Prostate gland (tissue), 2 donors: ENCODE measurements around the gene RNASEH2C. TPM values are rescaled to one million over a fixed set of nuclear protein-coding genes. Genes with fewer than 3 reads are reported as not detected.
"Not testable (repeated sequence)": the region's sequence is repeated elsewhere in the genome, so short reads cannot be mapped to it uniquely, and the experiment has no call there.

Experiments
- DNase-seq: peaks from one replicate; pipeline ENCODE4 v3.0.0-alpha.2; 2019; ENCODE audit warnings: low spot score
- H3K27ac ChIP-seq, 2 donors: fragments of 200-600 bp; sonication (generic); 2 replicates each; pipeline ENCODE4 v1.5.1; 2017 to 2019
- H3K27me3 ChIP-seq: fragments of 200-600 bp; sonication (generic); replicated peaks from 2 replicates; pipeline ENCODE4 v1.5.1; 2019; ENCODE audit not compliant: insufficient read depth
- H3K36me3 ChIP-seq, 2 donors: fragments of 200-600 bp; sonication (generic); 1 replicate in 1 of 2; 2 replicates in 1 of 2; pipeline versions ENCODE4 v1.5.1 to v1.8.1; 2017 to 2019
- H3K4me1 ChIP-seq: fragments of 200-600 bp; sonication (generic); replicated peaks from 2 replicates; pipeline ENCODE4 v1.5.1; 2019
- H3K4me3 ChIP-seq, 2 donors: fragments of 200-600 bp; sonication (generic); 2 replicates each; pipeline ENCODE4 v1.5.1; 2017 to 2019
- H3K9me3 ChIP-seq: fragments of 200-600 bp; sonication (generic); 2 replicates; pipeline ENCODE4 v1.5.1; 2017
- POLR2A ChIP-seq: fragments of 450-650 bp; IDR thresholded peaks from one replicate; pipeline ENCODE4 v1.6.1; 2016; ENCODE audit warnings: antibody characterized with exemption, mild to moderate bottlenecking
- POLR2AphosphoS5 ChIP-seq: sonication (generic); formaldehyde crosslinking; IDR thresholded peaks from one replicate; pipeline ENCODE4 v1.6.1; 2017; ENCODE audit warnings: antibody characterized with exemption
- WGBS: methylation state at CpG from one replicate; pipeline ENCODE4 v1.1.5; 2018; 5-methylcytosine and 5-hydroxymethylcytosine counted together
- intact Hi-C: fragments of 100-400 bp; cut with DNase I; formaldehyde crosslinking; loops from one replicate; pipeline ENCODE4 v1.14.2; 2022
- total RNA-seq, 2 donors: library from RNA; depleted of rRNA; stranded (reverse); fragments of >200 nt; gene quantifications; one replicate each; pipeline ENCODE4 v1.1.0, GENCODE V29; 2016
- TF ChIP-seq, protein P1 (sequence below), 4 experiments: fragments of 200-600 bp in 2 of 4; fragments of 450-650 bp in 2 of 4; sonication (generic) in 2 of 4; IDR thresholded peaks; 1 replicate in 3 of 4; 2 replicates in 1 of 4; pipeline ENCODE4 v1.5.1; 2016 to 2019; ENCODE audit warnings: antibody characterized with exemption in 4 of 4, mild to moderate bottlenecking in 2 of 4, moderate library complexity in 2 of 4

The RNASEH2C gene
- total RNA-seq, 2 donors from 2014 or later: 78.0 to 166 TPM

DNA sequence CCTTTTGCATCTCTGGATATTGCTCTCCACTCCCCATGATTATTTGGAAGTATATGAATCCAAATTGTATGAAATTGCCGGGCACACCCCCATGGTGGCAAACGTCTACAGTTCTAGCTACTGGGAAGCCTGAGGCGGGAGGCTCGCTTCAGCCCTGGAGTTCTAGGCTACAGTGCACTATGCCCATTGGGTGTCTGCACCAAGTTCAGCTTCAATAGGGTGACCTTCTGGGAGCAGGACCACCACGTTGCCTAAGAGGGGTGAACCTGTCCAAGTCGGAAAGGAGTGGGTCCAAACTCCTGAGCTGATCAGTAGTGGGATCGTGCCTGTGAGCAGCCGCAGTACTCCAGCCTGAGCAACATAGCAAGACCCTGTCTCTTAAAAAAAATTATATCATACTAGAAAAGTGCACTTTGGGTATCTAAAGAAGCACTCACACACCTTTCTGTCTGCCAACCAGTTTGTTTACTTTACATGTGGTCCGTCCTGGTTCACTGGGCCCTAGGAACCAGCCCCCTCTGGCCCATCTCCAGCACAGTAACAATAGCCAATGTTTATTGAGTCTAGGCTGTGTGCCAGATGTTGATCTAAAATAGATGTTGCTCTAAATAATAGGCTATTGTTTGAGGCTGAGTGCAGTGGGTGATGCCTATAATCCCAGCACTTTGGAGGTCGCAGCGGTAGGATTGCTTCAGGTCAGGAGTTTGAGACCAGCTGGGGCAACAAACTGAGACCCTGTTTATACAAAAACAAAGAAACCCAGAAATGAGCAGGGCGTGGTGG is 24.9 kb downstream of the RNASEH2C start:
- Histone ChIP-seq H3K27me3 (no peaks in the 10 kb centered on the region), H3K27ac (no peak overlapping the region), H3K4me1 (peaks cover 7% of the 10 kb centered on the region), H3K4me3 (no peak overlapping the region), H3K9me3 (no peaks in the 10 kb centered on the region), H3K36me3 (no peaks in the 10 kb centered on the region)
- DNase-seq: peak; percentile 81
- intact Hi-C loops: no loop called here
- TF ChIP-seq POLR2A (no peak), POLR2AphosphoS5 (peak; percentile 84)
- TF ChIP-seq, protein P1, sequence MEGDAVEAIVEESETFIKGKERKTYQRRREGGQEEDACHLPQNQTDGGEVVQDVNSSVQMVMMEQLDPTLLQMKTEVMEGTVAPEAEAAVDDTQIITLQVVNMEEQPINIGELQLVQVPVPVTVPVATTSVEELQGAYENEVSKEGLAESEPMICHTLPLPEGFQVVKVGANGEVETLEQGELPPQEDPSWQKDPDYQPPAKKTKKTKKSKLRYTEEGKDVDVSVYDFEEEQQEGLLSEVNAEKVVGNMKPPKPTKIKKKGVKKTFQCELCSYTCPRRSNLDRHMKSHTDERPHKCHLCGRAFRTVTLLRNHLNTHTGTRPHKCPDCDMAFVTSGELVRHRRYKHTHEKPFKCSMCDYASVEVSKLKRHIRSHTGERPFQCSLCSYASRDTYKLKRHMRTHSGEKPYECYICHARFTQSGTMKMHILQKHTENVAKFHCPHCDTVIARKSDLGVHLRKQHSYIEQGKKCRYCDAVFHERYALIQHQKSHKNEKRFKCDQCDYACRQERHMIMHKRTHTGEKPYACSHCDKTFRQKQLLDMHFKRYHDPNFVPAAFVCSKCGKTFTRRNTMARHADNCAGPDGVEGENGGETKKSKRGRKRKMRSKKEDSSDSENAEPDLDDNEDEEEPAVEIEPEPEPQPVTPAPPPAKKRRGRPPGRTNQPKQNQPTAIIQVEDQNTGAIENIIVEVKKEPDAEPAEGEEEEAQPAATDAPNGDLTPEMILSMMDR (IDR thresholded peaks at IDR 0.05): no peak
- 43% methylated on average over 12 of the region's 12 CpGs for WGBS

DNA sequence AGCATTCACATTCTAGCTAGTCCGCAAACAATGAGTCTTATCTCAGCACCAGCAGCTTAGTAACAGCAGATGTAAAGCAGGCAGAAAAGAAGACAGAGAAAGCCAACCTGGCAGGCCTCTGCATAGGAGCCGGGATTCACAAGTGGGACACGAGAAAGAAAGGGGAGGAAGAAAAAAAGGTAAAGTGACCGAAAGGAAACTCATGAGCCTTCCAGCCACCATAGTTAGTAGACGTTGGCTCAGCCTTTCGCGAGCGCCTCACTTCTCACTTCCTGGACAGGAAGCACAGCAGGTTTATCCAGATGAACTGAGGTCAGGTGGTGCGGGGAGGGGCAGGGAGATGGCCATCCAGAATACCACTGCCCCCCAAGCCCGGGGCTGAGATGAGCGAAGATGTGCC is 28.2 kb downstream of the RNASEH2C start:
- H3K9me3 ChIP-seq: no peaks in the 10 kb centered on the region
- no peak overlapping the region for H3K4me3 ChIP-seq
- H3K27ac ChIP-seq: no peak overlapping the region
- no peaks in the 10 kb centered on the region for H3K27me3 ChIP-seq
- WGBS: 56% methylated on average over 11 of the region's 11 CpGs
- peak; percentile 41 for TF ChIP-seq POLR2AphosphoS5
- TF ChIP-seq, protein P1 (IDR thresholded peaks at IDR 0.05): no peak
- H3K4me1 ChIP-seq: peaks cover 7% of the 10 kb centered on the region
- DNase-seq: peak; percentile 24
- intact Hi-C loops: no loop called here
- no peaks in the 10 kb centered on the region for H3K36me3 ChIP-seq

DNA sequence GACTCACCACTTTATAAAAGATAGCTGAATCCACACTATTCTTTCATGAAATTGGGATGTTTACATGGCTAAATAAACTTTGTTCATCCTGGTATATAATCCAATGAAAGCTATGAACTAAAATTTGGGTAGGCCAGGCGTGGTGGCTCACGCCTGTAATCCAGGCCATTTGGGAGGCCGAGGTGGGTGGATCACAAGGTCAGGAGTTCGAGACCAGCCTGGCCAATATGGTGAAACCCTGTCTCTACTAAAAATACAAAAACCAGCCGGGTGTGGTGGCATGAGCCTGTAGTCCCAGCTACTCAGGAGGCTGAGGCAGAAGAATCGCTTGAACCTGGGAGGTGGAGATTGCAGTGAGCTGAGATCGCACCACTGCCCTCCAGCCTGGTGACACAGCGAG is 28.8 kb downstream of the RNASEH2C start:
- H3K4me1 ChIP-seq, intact Hi-C loops, H3K27me3 ChIP-seq, H3K36me3 ChIP-seq, H3K4me3 ChIP-seq, H3K27ac ChIP-seq, H3K9me3 ChIP-seq, DNase-seq: not testable (repeated sequence)
- 89% methylated on average over 8 of the region's 8 CpGs for WGBS

DNA sequence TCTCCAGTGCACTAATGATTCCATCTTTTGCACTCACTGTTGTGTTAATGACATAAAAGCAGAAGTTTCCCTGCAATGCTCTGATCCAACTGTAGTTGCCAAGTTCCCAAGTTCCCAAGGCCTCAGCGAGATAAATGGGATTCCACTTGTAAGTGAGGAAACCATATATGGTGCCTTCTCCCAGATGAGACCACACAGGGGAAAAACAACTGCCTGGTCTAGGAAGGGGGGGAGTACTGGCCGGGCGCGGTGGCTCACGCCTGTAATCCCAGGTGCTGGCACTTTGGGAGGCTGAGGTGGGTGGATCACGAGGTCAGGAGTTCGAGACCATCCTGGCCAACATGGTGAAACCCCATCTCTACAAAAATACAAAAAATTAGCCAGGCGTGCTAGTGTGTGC is 34.6 kb downstream of the RNASEH2C start:
- intact Hi-C loops: no loop called here
- no peaks in the 10 kb centered on the region for H3K9me3 ChIP-seq
- DNase-seq: no peak
- H3K27me3 ChIP-seq: no peaks in the 10 kb centered on the region
- H3K4me3 ChIP-seq: no peak overlapping the region
- no peak overlapping the region for H3K27ac ChIP-seq
- no peaks in the 10 kb centered on the region for H3K4me1 ChIP-seq
- no peak for TF ChIP-seq POLR2AphosphoS5
- no peaks in the 10 kb centered on the region for H3K36me3 ChIP-seq
- 81% methylated on average over 8 of the region's 8 CpGs for WGBS

DNA sequence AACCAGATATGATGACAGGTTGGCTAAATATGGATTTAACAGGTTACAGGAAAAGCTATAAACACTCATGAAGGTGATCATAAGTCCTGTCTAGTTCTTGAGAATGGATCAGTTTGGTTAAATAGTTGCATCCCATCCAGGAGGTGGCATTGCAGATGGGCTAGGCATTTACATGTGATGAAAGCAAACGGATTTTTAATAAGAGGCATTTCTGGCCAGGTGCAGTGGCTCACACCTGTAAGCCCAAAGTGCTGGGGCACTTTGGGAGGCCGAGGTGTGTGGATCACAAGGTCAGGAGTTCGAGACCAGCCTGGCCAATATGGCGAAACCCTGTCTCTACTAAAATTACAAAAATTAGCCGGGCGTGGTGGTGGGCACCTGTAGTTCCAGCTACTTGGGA is 37.1 kb downstream of the RNASEH2C start:
- H3K27me3 ChIP-seq, H3K27ac ChIP-seq, H3K9me3 ChIP-seq, H3K4me3 ChIP-seq, DNase-seq, H3K36me3 ChIP-seq, H3K4me1 ChIP-seq, intact Hi-C loops: not testable (repeated sequence)
- 83% methylated on average over 6 of the region's 6 CpGs for WGBS

DNA sequence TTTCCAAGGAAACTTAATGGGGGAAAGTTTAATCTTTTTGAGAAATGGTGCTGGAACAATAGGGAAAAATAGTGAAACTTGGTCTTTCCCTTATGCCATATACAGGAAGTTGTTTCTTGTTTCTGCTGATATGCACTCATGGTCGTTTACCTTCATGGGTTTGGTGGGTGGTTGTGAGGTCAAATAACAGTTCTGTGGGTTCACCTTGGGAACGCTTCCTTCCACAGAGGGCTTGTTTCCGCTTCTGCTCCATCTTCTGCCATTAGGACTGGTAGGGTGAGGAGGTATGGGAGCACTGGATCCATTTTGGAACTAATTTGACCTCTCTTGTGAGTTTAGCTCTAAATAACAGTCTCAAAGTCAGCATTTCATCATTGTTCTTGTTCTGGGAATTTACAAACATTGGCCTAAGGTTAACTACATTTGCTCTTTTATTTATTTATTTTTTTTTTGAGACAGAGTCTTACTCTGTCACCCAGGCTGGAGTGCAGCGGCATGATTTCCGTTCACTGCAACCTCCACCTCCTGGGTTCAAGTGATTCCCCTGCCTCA is 40.3 kb downstream of the RNASEH2C start:
- Histone ChIP-seq H3K4me1 (no peaks in the 10 kb centered on the region), H3K27ac (no peak overlapping the region), H3K27me3 (no peaks in the 10 kb centered on the region), H3K9me3 (no peaks in the 10 kb centered on the region), H3K36me3 (no peaks in the 10 kb centered on the region), H3K4me3 (no peak overlapping the region)
- WGBS: 77% methylated on average over 5 of the region's 5 CpGs
- TF ChIP-seq, protein P1 (IDR thresholded peaks at IDR 0.05): no peak
- TF ChIP-seq POLR2AphosphoS5 (no peak), POLR2A (no peak)
- intact Hi-C loops: no loop called here
- DNase-seq: no peak
